Small intestine (tissue), 7 donors: ENCODE data around the gene CEP44. TPM values are rescaled to one million over a fixed set of nuclear protein-coding genes. Genes with fewer than 3 reads are reported as not detected.
"Not testable (repeated sequence)": the region's sequence is repeated elsewhere in the genome, so short reads cannot be mapped to it uniquely, and the experiment has no call there.

Source experiments
- DNase-seq, 2 donors: peaks; one replicate each; pipeline versions ENCODE4 v3.0.0 to v3.0.0-alpha.2; 2013
- FAIRE-seq: peaks from 2 replicates; lab custom pipeline; 2012; peaks lifted over from hg19 to GRCh38; lab: Jason Lieb, UNC
- H3K27ac ChIP-seq, 3 donors: one replicate each; pipeline ENCODE4 v1.5.1; 2013; ENCODE audit warnings: low read length in 2 of 3, mild to moderate bottlenecking in 2 of 3, control low read depth in 1 of 3, inconsistent platforms in 1 of 3, low read depth in 1 of 3, moderate library complexity in 1 of 3
- H3K27me3 ChIP-seq, 3 donors: one replicate each; pipeline ENCODE4 v1.6.1; 2013; ENCODE audit warnings: low read length in 3 of 3, inconsistent platforms in 1 of 3; ENCODE audit not compliant: control insufficient read depth in 3 of 3, insufficient read depth in 3 of 3
- H3K36me3 ChIP-seq, 3 donors: one replicate each; pipeline ENCODE4 v1.6.1; 2013; ENCODE audit warnings: low read length in 3 of 3, inconsistent platforms in 1 of 3, low read depth in 1 of 3, mild to moderate bottlenecking in 1 of 3, moderate library complexity in 1 of 3; ENCODE audit not compliant: control insufficient read depth in 3 of 3, insufficient read depth in 2 of 3
- H3K4me1 ChIP-seq, 3 donors: one replicate each; pipeline ENCODE4 v1.6.1; 2013; ENCODE audit warnings: low read length in 2 of 3, inconsistent platforms in 1 of 3, low read depth in 1 of 3, mild to moderate bottlenecking in 1 of 3, moderate library complexity in 1 of 3; ENCODE audit not compliant: control insufficient read depth in 3 of 3, insufficient read depth in 2 of 3
- H3K4me3 ChIP-seq, 3 donors: one replicate each; pipeline ENCODE4 v1.5.1; 2013; ENCODE audit warnings: low read length in 3 of 3, control low read depth in 1 of 3, inconsistent platforms in 1 of 3, low read depth in 1 of 3, mild to moderate bottlenecking in 1 of 3, moderate library complexity in 1 of 3
- H3K9me3 ChIP-seq, 2 donors: one replicate each; pipeline ENCODE4 v1.6.1; 2013; ENCODE audit warnings: low read depth in 1 of 2, low read length in 1 of 2; ENCODE audit not compliant: control insufficient read depth in 2 of 2, insufficient read depth in 1 of 2
- WGBS, 3 donors: extraction: QIAGEN DNeasy Blood & Tissue Kit; methylation state at CpG; one replicate each; pipeline ENCODE4 v1.1.7; 2013; 5-methylcytosine and 5-hydroxymethylcytosine counted together
- polyA plus RNA-seq, 4 donors: library from polyadenylated mRNA; stranded (reverse) in 3 of 4; unstranded in 1 of 4; fragments of 200-250 nt in 3 of 4; fragments of 120-200 nt in 1 of 4; gene quantifications; one replicate each; pipeline versions ENCODE4 v1.2.1 to v1.2.3, GENCODE V29; 2013
- donor health status: healthy with polysubstance abuse.
- donor health status: control.
- donor health status: control.
- donor health status: Bipolar disorder and iron deficiency.
- donor health status: healthy.

CEP44 gene
- polyA plus RNA-seq, 4 donors = 4.1 to 21.2 (median 5.5) TPM

DNA sequence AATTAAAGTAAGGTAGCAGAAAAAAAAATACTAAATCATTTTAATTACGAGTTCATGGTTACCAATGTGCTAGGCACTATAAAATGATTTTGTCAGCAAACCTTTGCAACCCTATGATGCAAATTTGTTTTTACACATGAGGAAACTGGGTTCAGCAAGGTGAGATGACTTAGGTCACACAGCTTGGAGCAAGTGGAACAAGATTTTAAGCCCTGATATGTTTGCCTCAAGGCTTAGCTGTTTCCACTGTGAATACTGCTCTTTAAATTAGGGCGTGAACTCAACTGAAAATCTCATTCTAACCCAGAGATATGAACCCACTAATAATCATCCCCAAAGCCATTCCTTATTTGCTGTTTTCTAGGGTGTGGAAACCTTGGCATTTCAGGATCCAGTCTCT lies 86.3 kb downstream of the CEP44 start:
- Histone ChIP-seq H3K4me1 (no peaks in the 10 kb centered on the region), H3K27ac (no peak overlapping the region), H3K9me3 (no peaks in the 10 kb centered on the region), H3K27me3 (no peaks in the 10 kb centered on the region), H3K4me3 (no peak overlapping the region), H3K36me3 (no peaks in the 10 kb centered on the region)
- no peak for FAIRE-seq
- 59 to 78% (median 72%) methylated on average over 2 of the region's 2 CpGs for WGBS, 3 donors
- no peak for DNase-seq

DNA sequence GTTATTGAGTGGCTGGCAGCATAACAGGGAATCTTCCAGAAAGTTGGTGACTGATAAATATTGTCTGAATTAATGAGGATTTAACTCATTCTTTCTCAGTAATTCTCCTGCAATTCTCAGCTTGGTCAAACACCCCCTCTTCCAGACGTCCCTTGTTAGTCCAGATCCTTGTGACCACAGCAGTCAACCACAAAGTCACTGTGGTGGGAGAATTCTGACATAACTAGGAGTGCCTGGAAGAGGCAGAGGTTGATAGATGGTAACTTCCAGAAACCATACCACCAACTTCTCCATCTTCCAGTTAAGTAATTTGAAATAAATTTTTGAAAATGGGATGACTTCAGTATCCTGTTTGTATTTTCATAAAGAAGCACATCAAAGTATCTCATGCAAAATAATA lies 90.1 kb downstream of the CEP44 start:
- H3K36me3 ChIP-seq = no peaks in the 10 kb centered on the region

DNA sequence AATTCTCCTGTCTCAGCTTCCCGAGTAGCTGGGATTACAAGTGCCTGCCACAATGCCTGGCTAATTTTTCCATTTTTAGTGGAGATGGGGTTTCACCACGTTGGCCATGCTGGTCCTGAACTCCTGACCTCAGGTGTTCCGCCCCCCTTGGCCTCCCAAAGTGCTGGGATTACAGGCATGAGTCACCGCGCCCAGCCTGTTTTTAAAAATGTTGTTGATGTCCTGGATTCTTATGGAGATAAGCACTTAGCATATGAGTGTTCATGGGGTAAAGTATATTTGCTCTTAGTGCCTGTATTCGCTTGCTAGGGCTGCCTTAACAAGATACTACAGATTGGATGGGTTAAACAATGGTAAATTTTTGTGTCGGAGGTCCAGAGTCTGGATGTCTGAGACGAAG lies 91.7 kb downstream of the CEP44 start:
- no peak for FAIRE-seq
- DNase-seq = no peak
- H3K4me1 ChIP-seq = no peaks in the 10 kb centered on the region
- WGBS, 3 donors = 81 to 86% (median 86%) methylated on average over 8 of the region's 8 CpGs
- no peaks in the 10 kb centered on the region for H3K36me3 ChIP-seq
- no peak overlapping the region for H3K4me3 ChIP-seq
- no peaks in the 10 kb centered on the region for H3K9me3 ChIP-seq
- H3K27ac ChIP-seq = no peak overlapping the region
- H3K27me3 ChIP-seq = no peaks in the 10 kb centered on the region

More for the DNA sequence above, 90.1 kb downstream of the CEP44 start:
- WGBS, 3 donors = 73 to 80% (median 76%) methylated on average over 1 of the region's 1 CpG
- no peak overlapping the region for H3K27ac ChIP-seq
- no peaks in the 10 kb centered on the region for H3K4me1 ChIP-seq
- H3K27me3 ChIP-seq = no peaks in the 10 kb centered on the region
- H3K9me3 ChIP-seq = no peaks in the 10 kb centered on the region
- no peak for DNase-seq
- no peak for FAIRE-seq
- H3K4me3 ChIP-seq = no peak overlapping the region

DNA sequence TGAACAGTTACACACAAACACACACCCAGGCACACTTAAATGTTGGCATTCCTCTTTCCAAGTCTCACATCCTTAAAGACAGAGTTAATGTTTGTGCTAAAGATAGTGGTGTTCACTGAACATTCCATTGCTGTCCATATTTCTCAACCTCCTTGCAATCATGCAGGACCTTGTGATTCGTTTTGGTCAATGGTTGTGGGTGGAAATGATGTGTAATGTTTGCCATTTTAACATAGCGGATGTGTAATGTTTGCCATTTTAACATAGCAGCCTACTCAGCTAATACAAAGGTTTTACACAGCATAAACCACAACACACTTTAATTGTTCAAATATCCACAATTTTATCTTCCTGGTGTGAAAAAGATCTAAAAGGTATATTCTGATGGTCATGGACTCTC lies 93.9 kb downstream of the CEP44 start:
- Histone ChIP-seq H3K9me3 (no peaks in the 10 kb centered on the region), H3K4me3 (no peak overlapping the region), H3K4me1 (peaks cover 0 to under 1% (median 0%) of the 10 kb centered on the region in 3 donors), H3K36me3 (no peaks in the 10 kb centered on the region), H3K27ac (no peak overlapping the region), H3K27me3 (no peaks in the 10 kb centered on the region)
- WGBS, 3 donors = 53 to 75% (median 71%) methylated on average over 2 of the region's 2 CpGs
- FAIRE-seq = no peak
- no peak for DNase-seq

DNA sequence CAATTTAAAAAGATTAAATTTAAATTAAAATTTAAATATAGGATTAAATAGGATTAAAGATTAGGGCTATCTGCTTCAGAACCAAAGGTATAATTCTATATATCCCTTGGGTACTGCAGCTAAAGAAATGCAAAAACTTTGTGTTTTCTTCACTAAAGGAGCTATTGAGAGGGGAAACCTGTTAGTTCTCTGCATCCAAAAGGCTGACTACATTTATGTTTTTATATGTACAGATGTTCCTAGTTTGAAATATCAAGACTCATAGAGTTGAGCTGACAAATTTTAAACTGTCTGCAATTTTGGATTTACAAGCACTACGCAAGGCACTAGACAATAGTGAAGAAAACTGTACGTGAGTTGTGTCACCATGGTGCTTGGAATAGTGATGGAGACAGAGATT lies 95.2 kb downstream of the CEP44 start:
- Histone ChIP-seq H3K4me1 (peaks cover 0 to 8% (median 0%) of the 10 kb centered on the region in 3 donors), H3K36me3 (no peaks in the 10 kb centered on the region), H3K27ac (no peak overlapping the region), H3K9me3 (no peaks in the 10 kb centered on the region), H3K4me3 (no peak overlapping the region), H3K27me3 (no peaks in the 10 kb centered on the region)
- 91 to 95% (median 94%) methylated on average over 2 of the region's 2 CpGs for WGBS, 3 donors
- no peak for FAIRE-seq
- DNase-seq = no peak

DNA sequence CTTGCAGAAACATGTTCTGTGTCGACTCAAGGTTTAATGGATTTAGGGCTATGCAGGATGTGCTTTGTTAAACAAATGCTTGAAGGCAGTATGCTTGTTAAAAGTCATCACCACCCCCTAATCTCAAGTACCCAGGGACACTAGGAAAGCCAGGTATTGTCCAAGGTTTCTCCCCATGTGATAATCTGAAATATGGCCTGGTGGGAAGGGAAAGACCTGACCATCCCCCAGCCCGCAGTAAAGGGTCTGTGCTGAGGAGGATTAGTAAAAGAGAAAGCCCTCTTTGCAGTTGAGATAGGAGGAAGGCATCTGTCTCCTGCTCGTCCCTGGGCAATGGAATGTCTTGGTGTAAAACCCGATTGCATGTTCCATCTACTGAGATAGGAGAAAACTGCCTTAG lies 96.5 kb downstream of the CEP44 start:
- not testable (repeated sequence) for FAIRE-seq, H3K27me3 ChIP-seq, DNase-seq, H3K4me3 ChIP-seq, H3K36me3 ChIP-seq, H3K27ac ChIP-seq, H3K9me3 ChIP-seq
- 74 to 90% (median 77%) methylated on average over 4 of the region's 4 CpGs for WGBS, 3 donors
- peaks cover 0 to 11% (median 0%) of the 10 kb centered on the region in 3 donors for H3K4me1 ChIP-seq

DNA sequence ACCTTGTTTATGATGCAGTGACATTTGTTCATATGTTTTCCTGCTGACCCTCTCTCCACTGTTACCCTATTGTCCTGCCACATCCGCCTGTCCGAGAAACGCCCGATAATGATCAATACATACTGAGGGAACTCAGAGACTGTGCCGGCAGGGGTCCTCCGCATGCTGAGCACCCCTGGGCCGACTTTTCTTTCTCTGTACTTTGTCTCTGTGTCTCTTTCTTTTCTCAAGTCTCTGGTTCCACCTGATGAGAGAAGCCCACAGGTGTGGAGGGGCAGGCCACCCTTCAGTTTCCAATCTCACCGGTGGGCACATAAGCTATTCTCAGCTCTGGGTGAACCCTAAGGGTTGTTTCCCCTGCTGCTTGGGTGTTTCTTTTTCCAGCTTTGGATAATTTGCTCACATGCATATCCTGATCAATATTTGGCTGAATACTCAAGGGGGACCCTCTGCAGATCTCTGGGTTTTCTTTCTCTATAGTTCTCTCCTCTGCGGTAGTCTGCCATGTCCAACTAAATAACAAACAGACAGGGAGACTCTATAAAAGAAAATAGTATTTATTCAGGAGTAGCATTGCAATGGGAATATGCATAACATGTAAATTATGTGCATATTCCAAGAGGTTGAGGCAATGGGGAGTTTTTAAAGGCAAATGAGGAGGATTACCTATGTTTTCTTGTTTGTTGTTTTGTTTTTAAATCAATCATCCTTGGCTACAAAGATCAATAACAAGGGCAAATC lies 97.2 kb downstream of the CEP44 start:
- Histone ChIP-seq H3K4me1 (peaks cover 0 to 11% (median 0%) of the 10 kb centered on the region in 3 donors), H3K4me3 (no peak overlapping the region), H3K27me3 (no peaks in the 10 kb centered on the region), H3K9me3 (no peaks in the 10 kb centered on the region), H3K27ac (no peak overlapping the region), H3K36me3 (no peaks in the 10 kb centered on the region)
- FAIRE-seq (no peak), DNase-seq (no peak)
- 85 to 91% (median 89%) methylated on average over 9 of the region's 9 CpGs for WGBS, 3 donors

DNA sequence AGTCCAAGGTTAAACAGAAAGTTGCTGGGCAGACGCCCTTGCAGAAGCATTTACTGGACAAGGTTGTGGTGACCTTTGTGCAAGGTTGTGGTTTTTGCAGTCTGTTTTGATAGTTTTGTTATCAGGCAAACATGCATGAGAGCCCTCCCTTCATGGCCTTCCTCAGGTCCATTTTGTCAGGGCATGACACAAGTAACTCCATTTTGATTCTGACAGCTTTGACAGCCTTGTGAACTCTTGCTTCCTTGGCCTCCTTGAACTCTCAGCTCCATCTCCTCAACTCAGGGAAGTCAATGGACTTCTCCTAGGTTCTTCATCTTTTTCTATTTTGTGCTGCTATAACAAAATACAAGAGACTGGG lies 97.7 kb downstream of the CEP44 start:
- Histone ChIP-seq H3K4me1 (peaks cover 0 to 11% (median 0%) of the 10 kb centered on the region in 3 donors), H3K36me3 (no peaks in the 10 kb centered on the region), H3K4me3 (no peak overlapping the region), H3K27me3 (no peaks in the 10 kb centered on the region), H3K9me3 (no peaks in the 10 kb centered on the region), H3K27ac (no peak overlapping the region)
- DNase-seq (no peak), FAIRE-seq (no peak)
- WGBS, 3 donors = 20 to 52% (median 38%) methylated on average over 1 of the region's 1 CpG
